ENCODE measurements around the gene LCN6.

GRCh38 chr9:136696502-136696901, 51.8 kb downstream of the LCN6 start:
- TF ChIP-seq ATF2 (CRISPR knock-in tag; IDR thresholded peaks at IDR 0.05) (no peak), MAX (IDR thresholded peaks at IDR 0.05) (no peak), EZH2 (conservative IDR thresholded peaks at IDR 0.05; ENCODE audit: low read depth, low read length) (no peak), ATF6 (CRISPR knock-in tag; conservative IDR thresholded peaks at IDR 0.05) (no peak), ZNF232 (CRISPR knock-in tag; IDR thresholded peaks at IDR 0.05; ENCODE audit: borderline replicate concordance) (no peak), CTCF (CRISPR knock-in tag; IDR thresholded peaks at IDR 0.05) (no peak), PATZ1 (CRISPR knock-in tag; IDR thresholded peaks at IDR 0.05) (no peak)
